HUES6 (cell line): ENCODE measurements around the gene PDE7B.

Experiments used
- H3K27ac ChIP-seq: 2 replicates; pipeline ENCODE4 v1.7.0; 2013; ENCODE audit warnings: low read depth, mild to moderate bottlenecking, low read length, inconsistent platforms
- H3K27me3 ChIP-seq: 2 replicates; pipeline ENCODE4 v1.6.1; 2013; ENCODE audit warnings: low read length; ENCODE audit not compliant: control insufficient read depth, insufficient read depth
- H3K36me3 ChIP-seq: 2 replicates; pipeline ENCODE4 v1.6.1; 2013; ENCODE audit warnings: low read length; ENCODE audit not compliant: control insufficient read depth, insufficient read depth
- H3K4me1 ChIP-seq: 2 replicates; pipeline ENCODE4 v1.6.1; 2013; ENCODE audit warnings: low read length; ENCODE audit not compliant: control insufficient read depth, insufficient read depth
- H3K4me3 ChIP-seq: 2 replicates; pipeline ENCODE4 v1.5.1; 2013; ENCODE audit warnings: low read depth, low read length
- H3K9ac ChIP-seq: one replicate; pipeline ENCODE4 v1.6.1; 2013; ENCODE audit warnings: mild to moderate bottlenecking, low read length
- H3K9me3 ChIP-seq: 2 replicates; pipeline ENCODE4 v1.6.1; 2013; ENCODE audit warnings: low read depth, low read length; ENCODE audit not compliant: control insufficient read depth, insufficient read depth

PDE7B gene

DNA sequence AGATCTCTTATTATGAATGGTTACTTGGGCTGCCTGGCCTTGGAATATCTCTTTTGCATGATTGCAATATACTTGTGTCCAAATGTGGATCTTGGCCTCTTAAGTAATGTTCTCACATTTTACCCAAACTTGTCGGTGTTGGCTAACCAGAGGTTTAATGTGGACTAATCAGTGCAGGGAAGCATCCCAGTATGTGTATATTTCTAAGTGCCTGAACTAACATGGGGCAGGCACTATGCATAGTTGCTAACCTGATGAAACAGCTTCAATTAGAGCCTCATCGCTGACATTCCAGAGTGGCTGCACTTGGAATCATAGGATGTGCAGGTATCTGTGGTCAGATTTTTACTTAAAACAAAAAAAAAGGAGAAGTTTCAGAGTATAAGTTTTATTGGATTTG is 160.0 kb downstream of the PDE7B start:
- no peak overlapping the region for H3K4me3 ChIP-seq
- H3K9ac ChIP-seq, result no peak overlapping the region
- H3K4me1 ChIP-seq, result peaks cover 17% of the 10 kb centered on the region
- no peaks in the 10 kb centered on the region for H3K36me3 ChIP-seq
- H3K27me3 ChIP-seq, result no peaks in the 10 kb centered on the region
- H3K27ac ChIP-seq, result no peak overlapping the region
- no peaks in the 10 kb centered on the region for H3K9me3 ChIP-seq

DNA sequence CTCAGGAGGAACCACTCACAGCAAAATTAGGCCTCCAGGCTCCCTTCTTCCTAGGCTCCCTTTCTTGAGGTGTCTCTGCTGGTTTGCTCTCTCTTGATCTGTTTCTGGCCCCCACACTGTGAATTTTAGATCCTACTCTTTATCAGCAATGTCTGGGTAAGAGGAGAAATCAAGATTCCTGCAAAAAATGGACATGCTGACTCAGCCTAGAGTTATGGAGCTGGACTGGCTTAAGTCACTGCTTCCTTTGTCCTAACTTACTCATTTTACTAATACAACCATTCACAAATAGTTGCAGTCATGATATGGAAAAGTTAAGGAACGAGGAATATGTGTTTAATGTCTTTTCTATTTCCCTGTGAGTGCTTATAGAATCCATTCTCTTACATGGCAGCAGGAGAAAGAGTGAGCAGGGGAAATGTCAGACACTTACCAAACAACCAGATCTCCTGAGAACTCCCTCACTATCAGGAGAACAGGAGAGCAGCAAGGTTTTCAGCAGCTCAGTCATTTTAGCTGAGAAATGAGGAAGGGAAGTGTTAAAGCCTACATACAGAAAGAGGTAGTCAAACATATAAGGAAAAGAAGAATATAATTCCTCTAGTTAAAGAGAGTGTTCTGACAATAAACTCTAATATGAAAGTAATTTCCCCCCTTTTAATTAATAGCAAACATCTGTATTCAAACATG is 160.8 kb downstream of the PDE7B start:
- peaks cover 22% of the 10 kb centered on the region for H3K4me1 ChIP-seq

DNA sequence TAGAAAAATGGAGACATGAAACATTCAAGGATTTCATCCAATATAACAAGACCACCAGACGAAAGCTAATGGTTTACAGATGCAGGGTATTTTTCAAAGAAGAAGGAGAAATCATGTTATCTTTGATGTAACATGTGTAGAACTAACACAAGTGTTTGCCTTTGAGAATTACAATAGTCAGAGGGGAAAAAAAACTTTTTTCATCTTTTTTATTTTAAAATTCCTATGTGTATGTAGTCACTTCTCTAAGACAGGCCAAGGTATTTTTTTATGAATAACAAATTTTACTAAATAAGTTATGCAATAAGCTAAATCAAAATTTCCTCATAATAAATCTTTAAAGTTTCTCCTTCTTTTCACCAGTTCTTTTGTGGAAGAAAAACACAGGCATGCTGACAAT is 161.4 kb downstream of the PDE7B start:
- Histone ChIP-seq H3K27ac (no peak overlapping the region), H3K9ac (no peak overlapping the region), H3K36me3 (no peaks in the 10 kb centered on the region)

More for the DNA sequence above, 160.8 kb downstream of the PDE7B start:
- Histone ChIP-seq H3K9me3 (no peaks in the 10 kb centered on the region), H3K4me3 (no peak overlapping the region), H3K27ac (no peak overlapping the region), H3K9ac (no peak overlapping the region), H3K36me3 (no peaks in the 10 kb centered on the region), H3K27me3 (no peaks in the 10 kb centered on the region)

DNA sequence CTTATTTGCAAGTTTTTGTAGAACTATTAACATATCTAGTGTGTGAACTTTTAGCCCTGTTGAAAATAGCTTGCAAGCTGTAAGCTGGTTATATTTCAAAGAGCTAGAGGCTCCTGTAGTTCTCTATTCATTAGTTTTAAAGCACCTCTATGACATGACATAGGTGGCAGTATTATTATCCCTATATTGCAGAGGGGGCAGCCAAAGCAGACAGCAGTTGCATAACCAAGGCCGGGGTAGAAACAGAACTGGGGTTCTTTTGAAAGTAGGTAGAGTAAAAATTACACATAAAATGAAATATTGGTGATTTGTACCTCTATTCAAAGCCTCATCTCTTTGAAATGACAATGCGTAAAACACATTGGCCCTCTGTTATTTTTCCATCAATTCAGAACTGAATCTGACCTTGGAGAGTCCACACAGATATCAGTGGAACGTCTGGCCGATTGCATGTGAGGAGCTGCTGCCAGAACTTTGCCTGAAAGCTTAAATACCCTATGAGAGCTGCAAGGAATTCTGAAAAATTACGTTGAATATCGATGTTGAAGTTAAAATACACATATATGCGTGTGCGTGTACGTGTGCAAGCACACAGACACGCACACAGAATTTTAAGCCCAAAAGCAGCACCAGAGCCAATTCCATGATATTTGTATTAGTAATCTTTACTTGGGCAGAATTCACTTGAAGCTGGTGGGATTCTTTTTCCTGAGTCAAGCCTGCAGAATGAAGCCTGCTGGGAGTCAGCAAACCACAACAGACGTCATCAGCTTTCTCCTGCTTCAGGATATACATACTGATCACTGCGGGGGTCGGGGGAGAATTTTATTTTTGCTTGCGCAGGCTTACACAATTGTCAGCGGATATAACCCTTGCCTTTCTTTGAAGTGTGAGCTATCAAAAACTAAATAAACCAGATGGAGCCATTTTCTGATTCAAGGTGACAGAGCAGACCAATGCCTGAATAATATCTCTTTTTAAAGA is 163.2 kb downstream of the PDE7B start:
- Histone ChIP-seq H3K27ac (no peak overlapping the region), H3K27me3 (no peaks in the 10 kb centered on the region), H3K4me1 (peaks cover 22% of the 10 kb centered on the region), H3K4me3 (no peak overlapping the region), H3K36me3 (no peaks in the 10 kb centered on the region), H3K9ac (no peak overlapping the region), H3K9me3 (no peaks in the 10 kb centered on the region)

More for the DNA sequence above, 161.4 kb downstream of the PDE7B start:
- Histone ChIP-seq H3K4me1 (peaks cover 22% of the 10 kb centered on the region), H3K27me3 (no peaks in the 10 kb centered on the region), H3K4me3 (no peak overlapping the region), H3K9me3 (no peaks in the 10 kb centered on the region)

DNA sequence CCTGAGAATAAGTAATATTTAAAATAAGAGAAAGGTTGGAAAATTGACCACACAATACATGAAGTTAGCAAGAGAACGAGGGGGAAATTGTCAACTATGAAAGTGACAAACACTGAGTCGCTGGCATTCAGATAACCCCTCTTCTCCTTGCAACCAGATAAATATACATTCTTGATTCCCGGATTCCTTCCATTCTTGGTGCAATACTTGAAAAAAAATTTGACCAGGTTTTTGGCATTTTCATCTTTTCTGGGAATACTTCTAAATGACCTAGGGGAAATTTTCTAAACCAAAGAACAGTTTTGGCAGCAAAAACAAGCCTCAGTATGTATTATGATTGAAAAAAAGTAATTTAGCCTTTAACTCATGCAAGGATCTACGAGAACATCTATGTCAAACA is 164.0 kb downstream of the PDE7B start:
- Histone ChIP-seq H3K4me1 (peaks cover 22% of the 10 kb centered on the region), H3K9ac (no peak overlapping the region), H3K36me3 (no peaks in the 10 kb centered on the region), H3K9me3 (no peaks in the 10 kb centered on the region), H3K27ac (no peak overlapping the region), H3K4me3 (no peak overlapping the region), H3K27me3 (no peaks in the 10 kb centered on the region)

DNA sequence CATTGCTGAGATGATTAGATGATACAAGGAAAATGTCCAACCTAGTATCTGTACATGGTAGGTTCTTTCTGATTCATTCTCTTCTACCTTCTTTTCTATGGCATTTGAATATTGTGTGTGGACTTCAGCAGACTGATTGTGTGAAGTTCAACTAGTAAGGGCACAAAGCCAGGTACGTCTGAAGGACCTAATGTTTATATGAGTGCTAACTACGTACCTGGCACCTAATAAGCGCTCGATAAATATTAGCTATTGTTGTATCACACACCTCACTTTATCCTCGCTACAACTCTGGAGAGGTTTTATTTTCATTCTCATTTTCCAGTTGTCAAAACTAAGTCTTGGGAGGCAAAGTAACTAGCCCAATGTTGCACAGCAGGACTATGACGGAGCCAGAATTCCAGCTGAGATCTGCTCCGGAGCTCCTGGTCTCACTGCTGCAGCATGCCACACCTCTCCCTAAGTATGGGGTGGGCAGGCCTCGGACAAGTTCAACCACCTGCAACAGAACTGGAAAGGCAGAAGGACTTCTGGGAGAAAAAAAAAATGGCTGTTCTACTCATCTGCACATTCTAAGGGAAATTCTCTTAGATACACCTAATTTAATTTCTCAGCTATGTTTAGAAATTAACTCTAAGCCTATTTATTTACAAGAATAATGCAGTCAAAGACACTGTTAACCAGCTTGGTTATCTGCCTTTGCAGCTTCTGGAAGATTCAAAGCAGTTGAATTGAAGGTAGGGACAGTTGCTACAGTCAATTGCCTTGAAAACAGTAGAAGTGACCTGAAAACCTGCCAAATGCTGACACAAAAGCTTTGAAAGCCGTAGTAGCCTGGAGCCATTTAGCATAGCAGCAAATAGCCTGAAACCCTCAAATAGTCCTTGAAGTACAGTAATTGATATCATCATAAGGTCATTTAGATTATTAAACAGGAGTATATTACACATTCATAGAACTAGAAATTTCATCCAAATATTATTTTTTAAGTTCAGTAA is 165.0 kb downstream of the PDE7B start:
- H3K9me3 ChIP-seq, result no peaks in the 10 kb centered on the region
- no peaks in the 10 kb centered on the region for H3K36me3 ChIP-seq
- no peaks in the 10 kb centered on the region for H3K27me3 ChIP-seq
- no peak overlapping the region for H3K9ac ChIP-seq
- peaks cover 22% of the 10 kb centered on the region for H3K4me1 ChIP-seq
- H3K27ac ChIP-seq, result no peak overlapping the region
- H3K4me3 ChIP-seq, result no peak overlapping the region

DNA sequence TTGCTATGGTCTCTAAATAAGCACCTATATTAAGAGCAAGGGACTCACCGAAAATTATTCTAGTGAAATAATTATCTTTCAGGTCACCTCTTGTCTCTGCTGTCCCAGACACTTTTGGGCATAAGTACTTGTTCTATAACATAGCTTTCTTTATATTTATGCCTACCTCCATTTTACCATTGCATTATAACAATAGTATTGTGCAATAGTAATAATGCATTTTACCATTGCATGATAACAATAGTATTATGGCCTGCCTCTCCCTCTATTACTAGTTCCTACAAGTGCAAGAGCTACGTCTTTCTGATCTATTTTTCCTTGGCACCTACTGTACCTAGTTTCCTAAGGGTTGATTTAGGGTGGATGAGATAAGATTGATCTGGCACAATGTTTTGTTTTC is 169.2 kb downstream of the PDE7B start:
- no peak overlapping the region for H3K4me3 ChIP-seq
- H3K36me3 ChIP-seq, result no peaks in the 10 kb centered on the region
- H3K9ac ChIP-seq, result no peak overlapping the region
- H3K27me3 ChIP-seq, result no peaks in the 10 kb centered on the region
- H3K9me3 ChIP-seq, result no peaks in the 10 kb centered on the region
- H3K27ac ChIP-seq, result no peak overlapping the region
- peaks cover 10% of the 10 kb centered on the region for H3K4me1 ChIP-seq

DNA sequence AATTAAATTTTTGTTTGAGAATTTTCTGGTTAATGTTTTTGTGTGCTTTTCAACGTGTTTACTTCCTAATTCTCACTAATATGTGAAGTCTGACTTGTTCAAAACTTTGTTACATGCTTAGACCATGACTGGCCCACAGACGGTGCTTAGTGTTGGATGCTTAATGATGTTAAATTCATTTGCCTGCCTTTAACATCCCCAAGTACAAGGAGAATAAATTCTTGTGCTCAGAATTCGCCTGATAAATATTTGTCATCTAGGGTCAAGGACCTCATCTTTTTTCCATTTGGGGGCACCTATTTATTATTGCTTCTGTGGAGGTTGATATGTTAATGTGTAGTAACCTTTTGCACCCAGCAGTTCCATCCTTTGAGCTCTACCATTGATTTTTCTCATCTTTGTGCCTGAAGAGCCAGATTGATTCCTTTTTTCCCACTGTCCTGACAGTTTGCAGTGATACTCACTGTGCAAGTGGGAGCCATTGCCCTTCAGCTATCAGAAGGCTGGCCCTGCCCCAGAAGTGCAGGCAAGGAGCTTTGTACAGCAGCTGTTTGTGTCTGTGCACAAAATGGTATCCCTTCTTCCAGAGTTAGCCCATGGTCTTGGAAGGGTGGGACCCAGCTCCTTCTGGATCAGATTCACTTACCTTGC is 170.8 kb downstream of the PDE7B start:
- no peaks in the 10 kb centered on the region for H3K4me1 ChIP-seq
- H3K4me3 ChIP-seq, result no peak overlapping the region
- H3K27me3 ChIP-seq, result no peaks in the 10 kb centered on the region
- no peak overlapping the region for H3K9ac ChIP-seq
- no peaks in the 10 kb centered on the region for H3K36me3 ChIP-seq
- H3K9me3 ChIP-seq, result no peaks in the 10 kb centered on the region
- no peak overlapping the region for H3K27ac ChIP-seq

DNA sequence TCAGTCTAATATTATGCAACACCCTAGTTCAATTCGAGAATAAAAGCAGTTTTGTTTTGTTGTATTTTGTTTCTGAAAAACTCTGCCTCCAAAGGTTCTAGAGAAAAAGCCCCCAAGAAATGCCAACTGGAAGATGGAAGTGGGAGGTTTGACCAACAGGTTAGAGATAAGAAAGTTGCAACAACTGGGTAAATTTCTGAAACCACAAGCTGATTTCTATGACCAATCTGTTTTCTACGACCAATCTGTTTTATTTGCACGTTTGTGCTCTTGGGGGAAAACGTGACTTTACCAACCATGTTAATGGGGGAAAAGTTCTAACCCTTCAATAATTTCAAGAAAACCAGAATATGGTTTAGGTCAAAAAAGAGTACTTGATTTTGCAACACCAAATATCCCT is 173.2 kb downstream of the PDE7B start:
- Histone ChIP-seq H3K36me3 (no peaks in the 10 kb centered on the region), H3K27ac (no peak overlapping the region), H3K4me1 (no peaks in the 10 kb centered on the region), H3K9me3 (no peaks in the 10 kb centered on the region), H3K4me3 (no peak overlapping the region), H3K27me3 (no peaks in the 10 kb centered on the region), H3K9ac (no peak overlapping the region)

DNA sequence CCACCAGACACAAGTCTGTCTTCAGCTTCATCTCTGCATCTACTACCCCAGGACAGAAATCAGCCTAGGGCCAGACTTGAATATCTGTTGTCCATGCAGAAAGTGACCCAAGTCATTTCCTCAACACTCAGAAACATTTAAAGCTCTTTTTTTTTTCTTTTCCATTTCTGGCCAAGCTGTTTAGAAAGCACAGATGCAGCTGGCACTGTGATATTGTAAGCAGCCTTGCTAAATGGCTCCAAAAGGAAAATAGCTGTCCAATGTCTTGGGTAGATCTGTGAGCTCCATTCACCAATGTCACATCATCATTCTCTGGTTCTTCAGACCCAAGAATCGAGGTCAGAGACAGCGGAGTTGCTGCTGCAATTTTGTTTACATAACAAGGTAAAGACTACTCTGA is 174.2 kb downstream of the PDE7B start:
- Histone ChIP-seq H3K27ac (no peak overlapping the region), H3K4me3 (no peak overlapping the region), H3K4me1 (no peaks in the 10 kb centered on the region), H3K27me3 (no peaks in the 10 kb centered on the region), H3K36me3 (no peaks in the 10 kb centered on the region), H3K9ac (no peak overlapping the region), H3K9me3 (no peaks in the 10 kb centered on the region)
